Activated naive CD4-positive, alpha-beta T cell treated with anti-CD3 and anti-CD28 coated beads, Interleukin-2, amount 50 U/mL, for 72 hours (primary cell): ENCODE data around the gene RASSF4. TPM values are rescaled to one million over a fixed set of nuclear protein-coding genes. Genes with fewer than 3 reads are reported as not detected.
A peak's percentile ranks its signal among the peaks of the same experiment; 100 is the strongest.

Experiments
- ATAC-seq, 2 donors: fragments of 150-1000 bp; cut with Tn5 transposase; 2 replicates each; pipeline ENCODE4 v1.10.0; 2021; ENCODE audit warnings: mild to moderate bottlenecking in 2 of 2, moderate library complexity in 2 of 2
- DNase-seq, 2 donors: peaks; one replicate each; pipeline ENCODE4 v3.0.0; 2021 to 2022; ENCODE audit warnings: low spot score in 2 of 2
- H3K27ac Mint-ChIP-seq, 2 donors: one replicate each; pipeline ENCODE4 v1.8.0; 2022; ENCODE audit warnings: mild to moderate bottlenecking in 2 of 2, mixed read lengths in 2 of 2
- H3K36me3 Mint-ChIP-seq, 2 donors: one replicate each; pipeline ENCODE4 v1.8.0; 2022; ENCODE audit warnings: mixed read lengths in 2 of 2
- H3K9me3 Mint-ChIP-seq, 2 donors: one replicate each; pipeline ENCODE4 v1.8.0; 2022; ENCODE audit warnings: mixed read lengths in 2 of 2
- total RNA-seq, 2 donors: library from RNA; stranded (reverse); gene quantifications; one replicate each; pipeline ENCODE4 v1.2.3, GENCODE V29; 2022

Gene RASSF4
- total RNA-seq, 2 donors from 2014 or later: 1.5 to 4.1 TPM

- peaks cover 0 to 6% of the 10 kb centered on the region in 2 donors for H3K36me3 Mint-ChIP-seq
- H3K27ac Mint-ChIP-seq: no peak overlapping the region
- DNase-seq (no peak), ATAC-seq (no peak)
- H3K9me3 Mint-ChIP-seq: no peaks in the 10 kb centered on the region
These were observed 4.6 kb upstream of the RASSF4 start for GRCh38 chr10:44954962-44955361.

GRCh38 chr10:44955413-44956070 lies 4.1 kb upstream of the RASSF4 start:
- no peaks in the 10 kb centered on the region for H3K9me3 Mint-ChIP-seq
- peaks cover 0 to 6% of the 10 kb centered on the region in 2 donors for H3K36me3 Mint-ChIP-seq
- no peak for ATAC-seq
- H3K27ac Mint-ChIP-seq: peak overlapping the region in 1 of 2 donors; percentile 60
- DNase-seq: no peak

DNA sequence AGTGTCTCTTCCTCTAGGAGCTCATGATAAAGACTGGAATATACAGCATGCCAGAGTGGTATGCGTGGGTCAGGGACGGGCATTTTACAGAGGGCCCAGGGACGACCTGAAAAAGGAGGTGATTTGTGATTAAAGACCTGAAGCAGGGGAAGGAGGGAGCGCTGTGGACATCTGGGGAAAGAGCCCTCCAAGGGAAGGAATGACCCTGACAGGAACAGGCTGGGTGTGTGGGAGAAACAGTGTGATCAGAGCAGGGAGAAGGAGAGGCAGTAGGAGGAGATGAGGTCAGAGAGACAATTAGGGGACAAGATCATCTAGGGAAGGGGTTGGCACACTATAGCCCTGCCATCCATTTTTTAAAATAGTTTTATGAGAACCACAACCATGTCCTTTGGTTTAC lies 3.4 kb upstream of the RASSF4 start:
- Mint-ChIP-seq H3K36me3 (peaks cover 0 to 6% of the 10 kb centered on the region in 2 donors), H3K27ac (peak overlapping the region in 1 of 2 donors; percentile 60), H3K9me3 (no peaks in the 10 kb centered on the region)
- no peak for ATAC-seq
- DNase-seq: no peak

DNA sequence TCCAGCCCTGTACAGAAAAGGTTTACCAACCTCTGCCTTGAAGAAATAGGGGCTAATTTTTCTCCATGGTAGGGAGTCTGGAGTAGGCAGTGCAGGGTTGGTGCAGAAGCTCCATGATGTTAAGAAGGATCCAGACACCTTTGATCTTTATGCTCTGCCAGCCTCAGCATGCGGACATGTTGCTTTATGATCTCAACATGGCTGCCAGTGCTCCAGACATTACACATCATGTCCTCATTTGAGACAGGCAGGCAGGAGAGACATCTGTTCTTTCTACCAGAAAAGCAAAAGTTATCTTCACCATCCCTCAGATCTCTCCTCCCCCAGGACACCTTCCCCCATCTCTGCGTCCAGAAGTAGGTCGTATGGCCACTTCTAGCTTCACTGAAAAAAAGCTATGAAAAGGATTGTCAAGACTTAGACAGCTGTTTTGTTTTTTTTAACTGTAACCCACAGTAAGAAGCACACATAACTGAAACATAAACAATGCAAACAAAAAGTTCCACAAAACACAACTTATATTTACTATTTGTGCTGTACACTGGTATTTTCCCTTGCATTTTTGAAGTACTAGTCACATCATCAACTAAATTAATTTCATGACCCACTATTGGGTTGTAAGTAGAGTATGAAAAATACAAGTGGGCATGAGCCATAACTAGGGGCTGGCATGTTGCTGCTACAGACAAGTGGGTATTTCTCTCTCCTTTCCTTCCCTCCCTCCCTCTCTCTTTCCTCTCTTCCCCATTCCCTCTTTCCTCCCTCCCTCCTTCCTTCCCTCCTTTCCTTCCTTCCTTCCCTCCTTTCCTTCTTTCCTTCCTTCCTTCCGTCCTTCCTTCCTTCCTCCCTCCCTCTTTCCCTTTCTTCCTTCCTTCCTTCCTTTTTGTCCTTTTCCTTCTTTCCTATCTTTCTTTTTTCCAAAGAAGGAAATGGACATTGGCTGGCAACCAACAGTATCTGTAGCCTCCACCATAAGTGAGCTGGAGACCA lies 2.6 kb upstream of the RASSF4 start:
- no peak for ATAC-seq
- DNase-seq: no peak
- Mint-ChIP-seq H3K36me3 (peaks cover 0 to 6% of the 10 kb centered on the region in 2 donors), H3K27ac (no peak overlapping the region), H3K9me3 (no peaks in the 10 kb centered on the region)

GRCh38 chr10:44958196-44958897 lies 1.3 kb upstream of the RASSF4 start:
- ATAC-seq (no peak), DNase-seq (no peak)
- no peaks in the 10 kb centered on the region for H3K9me3 Mint-ChIP-seq
- peak overlapping the region in 1 of 2 donors; percentile 78 for H3K27ac Mint-ChIP-seq
- H3K36me3 Mint-ChIP-seq: peaks cover 0 to 6% of the 10 kb centered on the region in 2 donors

GRCh38 chr10:44958898-44959246 lies 730 bp upstream of the RASSF4 start:
- Mint-ChIP-seq H3K27ac (peak overlapping the region; percentile 78 to 84), H3K36me3 (peaks cover 0 to 6% of the 10 kb centered on the region in 2 donors), H3K9me3 (no peaks in the 10 kb centered on the region)
- no peak for DNase-seq
- no peak for ATAC-seq

GRCh38 chr10:44960088-44960460 lies 472 bp downstream of the RASSF4 start:
- H3K9me3 Mint-ChIP-seq: no peaks in the 10 kb centered on the region
- peaks cover 0 to 6% of the 10 kb centered on the region in 2 donors for H3K36me3 Mint-ChIP-seq
- DNase-seq (no peak), ATAC-seq (no peak)
- no peak overlapping the region for H3K27ac Mint-ChIP-seq

DNA sequence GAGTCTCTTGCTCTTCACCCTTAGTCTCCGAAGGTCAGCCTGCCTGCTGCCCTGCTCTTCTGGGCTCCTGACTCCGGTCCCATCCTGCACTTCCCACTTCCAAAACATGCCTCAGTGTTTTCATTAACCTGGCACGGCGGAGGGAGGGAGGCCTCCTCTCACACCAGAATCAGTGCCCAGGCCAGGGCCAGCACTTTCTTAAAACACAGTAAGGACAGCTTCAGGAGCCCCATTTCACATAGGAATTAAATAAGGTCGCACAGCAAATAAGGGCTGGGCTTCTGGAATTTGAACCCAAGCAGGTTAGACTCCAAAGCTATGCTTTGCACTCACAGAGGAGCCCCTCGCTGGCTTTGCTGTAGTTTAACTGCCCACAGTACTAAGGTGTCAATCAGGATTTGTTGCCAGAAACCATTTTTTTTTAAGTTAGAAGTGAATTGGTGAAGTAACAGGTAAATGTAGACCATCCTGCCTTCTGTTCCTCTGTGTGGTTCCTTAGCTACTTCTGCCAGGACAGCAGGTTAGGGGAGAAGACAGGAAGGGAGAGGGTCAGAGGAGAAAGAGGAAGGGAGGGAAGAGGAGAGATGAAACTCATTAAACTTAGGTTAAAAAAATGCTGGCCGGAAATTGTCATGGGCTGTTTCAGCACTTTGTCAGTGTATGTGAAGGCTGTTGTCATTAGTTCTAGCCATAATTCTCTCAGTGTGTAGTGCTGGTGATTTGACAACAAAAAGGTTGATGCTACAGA lies 1.1 kb downstream of the RASSF4 start:
- ATAC-seq: no peak
- H3K27ac Mint-ChIP-seq: peak overlapping the region in 1 of 2 donors; percentile 90

GRCh38 chr10:44961230-44961571 lies 1.6 kb downstream of the RASSF4 start:
- Mint-ChIP-seq H3K36me3 (peaks cover 0 to 2% of the 10 kb centered on the region in 2 donors), H3K9me3 (no peaks in the 10 kb centered on the region), H3K27ac (no peak overlapping the region)
- ATAC-seq: no peak
- no peak for DNase-seq

More for the DNA sequence above, 1.1 kb downstream of the RASSF4 start:
- no peaks in the 10 kb centered on the region for H3K9me3 Mint-ChIP-seq
- DNase-seq: no peak
- H3K36me3 Mint-ChIP-seq: peaks cover 0 to 6% of the 10 kb centered on the region in 2 donors

- DNase-seq (no peak), ATAC-seq (no peak)
- no peak overlapping the region for H3K27ac Mint-ChIP-seq
These were observed 2.5 kb downstream of the RASSF4 start for GRCh38 chr10:44961931-44962750.

DNA sequence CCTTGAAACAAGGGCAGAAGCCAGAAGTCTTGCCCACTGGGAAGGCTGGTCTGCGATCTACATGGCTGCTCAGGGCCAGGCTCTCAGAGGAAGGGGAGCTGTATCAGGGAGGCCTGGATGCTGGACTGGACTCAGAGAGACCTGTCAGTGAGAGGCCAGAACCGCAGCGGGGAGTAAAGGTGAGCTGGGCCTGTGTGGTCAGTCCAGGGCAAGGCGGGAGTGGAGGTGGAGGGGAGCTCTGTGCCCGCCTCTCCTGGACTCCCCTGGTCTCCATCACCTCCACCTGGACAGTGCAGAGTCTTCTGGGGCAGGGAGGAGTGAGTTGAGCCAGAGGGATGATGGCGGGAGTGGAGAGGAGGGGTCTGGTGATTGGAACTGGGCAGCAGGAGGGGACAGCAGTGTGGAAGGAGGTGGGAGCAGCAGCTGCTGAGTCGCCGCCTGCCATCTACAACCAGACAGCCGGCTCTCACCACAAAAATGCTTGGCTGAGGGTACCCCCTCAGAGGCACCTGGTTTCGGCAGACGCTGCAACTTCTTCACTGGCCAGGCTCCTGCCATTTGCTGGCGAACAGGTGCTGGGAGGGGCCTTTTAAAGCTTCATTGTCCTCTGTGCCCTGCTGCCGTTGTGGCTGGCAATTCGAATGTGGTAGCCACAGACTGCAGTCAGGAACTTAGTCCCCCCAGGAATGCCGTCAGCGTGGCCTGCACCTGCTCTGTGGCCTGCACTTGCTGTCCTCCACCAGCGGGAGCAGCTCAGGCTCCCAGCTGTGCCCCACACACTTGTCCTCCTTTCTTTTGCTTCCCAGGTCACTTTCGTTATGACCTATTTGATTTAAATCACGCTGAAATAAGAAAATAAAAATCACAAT lies 3.5 kb downstream of the RASSF4 start:
- ATAC-seq: no peak
- DNase-seq: no peak

More at GRCh38 chr10:44961931-44962750, 2.5 kb downstream of the RASSF4 start:
- Mint-ChIP-seq H3K9me3 (no peaks in the 10 kb centered on the region), H3K36me3 (no peaks in the 10 kb centered on the region)

DNA sequence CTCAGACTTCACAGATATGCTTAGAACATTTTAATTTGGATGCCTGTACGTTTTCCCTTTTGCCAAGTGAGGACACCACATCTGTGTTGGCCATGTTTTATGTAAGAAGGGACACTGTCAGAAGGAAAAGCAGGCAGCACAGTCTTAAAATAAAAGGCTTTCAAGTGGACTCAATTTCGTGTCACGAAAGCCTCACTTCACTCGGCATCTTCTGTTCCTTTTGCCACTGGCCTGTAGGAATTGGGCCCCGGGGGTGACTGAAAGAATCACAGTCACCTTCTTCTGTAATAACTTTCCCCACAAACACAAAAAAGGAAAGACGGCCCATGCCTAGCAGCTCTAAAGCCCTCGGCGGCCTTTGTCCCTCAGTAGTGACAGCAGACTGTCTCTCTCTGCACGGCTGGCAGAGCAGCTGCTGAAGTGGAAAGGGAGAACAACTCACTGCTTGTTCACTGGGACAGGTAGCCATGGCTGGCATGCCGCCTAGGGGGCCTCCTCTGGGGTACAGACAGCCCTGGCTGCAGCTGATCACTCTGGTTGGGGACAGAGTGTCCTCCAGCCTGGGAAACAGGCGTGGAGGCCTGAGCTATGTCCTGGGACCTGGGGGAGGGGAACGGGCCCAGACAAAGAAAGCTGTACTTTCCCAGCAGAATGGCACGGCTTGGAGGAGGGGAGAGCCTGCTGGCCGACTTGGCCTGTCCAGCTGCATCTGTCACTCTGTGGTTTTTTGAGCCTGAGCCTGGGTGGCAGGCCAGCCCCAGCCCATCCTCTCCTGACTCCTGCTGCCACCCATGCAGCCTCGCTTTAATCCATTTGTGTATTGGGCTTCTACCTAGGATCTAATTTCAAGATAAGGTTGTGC lies 4.4 kb downstream of the RASSF4 start:
- no peaks in the 10 kb centered on the region for H3K9me3 Mint-ChIP-seq
- no peaks in the 10 kb centered on the region for H3K36me3 Mint-ChIP-seq
- DNase-seq: no peak
- ATAC-seq: no peak
- no peak overlapping the region for H3K27ac Mint-ChIP-seq

More for the DNA sequence above, 3.5 kb downstream of the RASSF4 start:
- no peaks in the 10 kb centered on the region for H3K9me3 Mint-ChIP-seq
- no peaks in the 10 kb centered on the region for H3K36me3 Mint-ChIP-seq
- H3K27ac Mint-ChIP-seq: no peak overlapping the region

GRCh38 chr10:44965104-44965503 lies 5.5 kb downstream of the RASSF4 start:
- H3K27ac Mint-ChIP-seq: no peak overlapping the region
- ATAC-seq (no peak), DNase-seq (no peak)
- no peaks in the 10 kb centered on the region for H3K36me3 Mint-ChIP-seq
- H3K9me3 Mint-ChIP-seq: no peaks in the 10 kb centered on the region

GRCh38 chr10:44965651-44966097 lies 6.1 kb downstream of the RASSF4 start:
- peak in 1 of 2 donors; percentile 32 for ATAC-seq
- Mint-ChIP-seq H3K27ac (peak overlapping the region in 1 of 2 donors; percentile 40), H3K36me3 (no peaks in the 10 kb centered on the region), H3K9me3 (no peaks in the 10 kb centered on the region)
- DNase-seq: no peak
